ENCODE results near the gene MCF2L. TPM values are rescaled to one million over a fixed set of nuclear protein-coding genes. Genes with fewer than 3 reads are reported as not detected.

The MCF2L gene
- total and polyA plus RNA-seq, 9 of the 15 experiments (the other 6 are each of a cell fraction or from before 2014, with no cell fraction given) = 0.05 to 0.25 (median 0.18) TPM; not detected in 5

- ChIA-PET CTCF (ENCODE audit: low intra/inter-chr PET ratio) (no interaction called here), POLR2A (no interaction called here)
- Histone ChIP-seq H3K9me3 (replicated peaks; ENCODE audit: control insufficient read depth, insufficient read depth, low read depth, low read length) (no peaks in the 10 kb centered on the region), H3K9me1 (ENCODE audit: control insufficient read depth, insufficient read depth, low read length) (no peaks in the 10 kb centered on the region), H3K36me3 (ENCODE audit: control insufficient read depth, insufficient read depth, low read length) (no peaks in the 10 kb centered on the region), H3K79me2 (ENCODE audit: control insufficient read depth, insufficient read depth, low read length) (no peaks in the 10 kb centered on the region), H2AFZ (ENCODE audit: low read depth, low read length) (no peak overlapping the region), H3K27me3 (ENCODE audit: control insufficient read depth in 2 of 2, insufficient read depth in 2 of 2, low read length in 2 of 2) (peaks cover 22 to 60% of the 10 kb centered on the region in 2 experiments), H3K4me3 (no peak overlapping the region), H3K4me2 (ENCODE audit: insufficient read depth, low read length) (no peak overlapping the region), H3K4me1 (replicated peaks in 1 of 2; ENCODE audit: control insufficient read depth in 2 of 2, insufficient read depth in 2 of 2, low read length in 2 of 2) (no peaks in the 10 kb centered on the region; a peak in 1 of 5 replicates), H4K20me1 (replicated peaks; ENCODE audit: control insufficient read depth, insufficient read depth, low read length) (no peaks in the 10 kb centered on the region; the same call in 1 of the 2 replicates), H3K9ac (ENCODE audit: insufficient read depth in 1 of 2, low read depth in 2 of 2, low read length in 2 of 2) (no peak overlapping the region), H3K27ac (ENCODE audit: extremely low read depth, low read depth, low read length) (no peak overlapping the region)
- FAIRE-seq (no peak), DNase-seq (ENCODE audit: extremely low read depth in 1 of 4, low spot score in 3 of 4) (no peak), ATAC-seq (no peak)
- WGBS (ENCODE audit: insufficient coverage, low coverage, missing lambda C conversion rate) = 0% methylated on average over 8 of the region's 8 CpGs
- in situ Hi-C loops (cut with MboI) (no loop called here), intact Hi-C loops (cut with micrococcal nuclease) (no loop called here)
- BruUV-seq (replicated peaks) = no TSS peak
- no peak for TF ChIP-seq CTBP1 (IDR thresholded peaks at IDR 0.05; ENCODE audit: borderline replicate concordance)
- TF ChIP-seq, protein P1, sequence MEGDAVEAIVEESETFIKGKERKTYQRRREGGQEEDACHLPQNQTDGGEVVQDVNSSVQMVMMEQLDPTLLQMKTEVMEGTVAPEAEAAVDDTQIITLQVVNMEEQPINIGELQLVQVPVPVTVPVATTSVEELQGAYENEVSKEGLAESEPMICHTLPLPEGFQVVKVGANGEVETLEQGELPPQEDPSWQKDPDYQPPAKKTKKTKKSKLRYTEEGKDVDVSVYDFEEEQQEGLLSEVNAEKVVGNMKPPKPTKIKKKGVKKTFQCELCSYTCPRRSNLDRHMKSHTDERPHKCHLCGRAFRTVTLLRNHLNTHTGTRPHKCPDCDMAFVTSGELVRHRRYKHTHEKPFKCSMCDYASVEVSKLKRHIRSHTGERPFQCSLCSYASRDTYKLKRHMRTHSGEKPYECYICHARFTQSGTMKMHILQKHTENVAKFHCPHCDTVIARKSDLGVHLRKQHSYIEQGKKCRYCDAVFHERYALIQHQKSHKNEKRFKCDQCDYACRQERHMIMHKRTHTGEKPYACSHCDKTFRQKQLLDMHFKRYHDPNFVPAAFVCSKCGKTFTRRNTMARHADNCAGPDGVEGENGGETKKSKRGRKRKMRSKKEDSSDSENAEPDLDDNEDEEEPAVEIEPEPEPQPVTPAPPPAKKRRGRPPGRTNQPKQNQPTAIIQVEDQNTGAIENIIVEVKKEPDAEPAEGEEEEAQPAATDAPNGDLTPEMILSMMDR (IDR thresholded peaks at IDR 0.05 in 2 of 3, conservative IDR thresholded peaks at IDR 0.05 in 1 of 3; ENCODE audit: insufficient read depth in 2 of 3, low read depth in 1 of 3, low read length in 3 of 3) = no peak
- TF ChIP-seq PRPF4 (IDR thresholded peaks at IDR 0.05; ENCODE audit: insufficient read depth, low read depth, low read length, poor library complexity, severe bottlenecking) = no peak
- TF ChIP-seq BRD4 (IDR thresholded peaks at IDR 0.05) = no peak
- TF ChIP-seq ZSCAN29 (IDR thresholded peaks at IDR 0.05) = no peak
- TF ChIP-seq VEZF1 (CRISPR knock-in tag; IDR thresholded peaks at IDR 0.05) = no peak
- TF ChIP-seq MYBL2 (IDR thresholded peaks at IDR 0.05; ENCODE audit: low read depth) = no peak
- no peak for TF ChIP-seq MYBL2 (CRISPR knock-in tag; IDR thresholded peaks at IDR 0.05; ENCODE audit: borderline replicate concordance)
- TF ChIP-seq ELK1 (CRISPR knock-in tag; IDR thresholded peaks at IDR 0.05) = no peak
- TF ChIP-seq NR4A1 (CRISPR knock-in tag; IDR thresholded peaks at IDR 0.05) = no peak
- TF ChIP-seq NR4A1 (tag; IDR thresholded peaks at IDR 0.05) = no peak
- TF ChIP-seq TSC22D4 (tag; IDR thresholded peaks at IDR 0.05) = no peak
- TF ChIP-seq MEIS2 (IDR thresholded peaks at IDR 0.05; ENCODE audit: partially characterized antibody) = no peak
- no peak for TF ChIP-seq ARID1B (IDR thresholded peaks at IDR 0.05)
- TF ChIP-seq FOXP1 (CRISPR knock-in tag; IDR thresholded peaks at IDR 0.05) = no peak
- TF ChIP-seq SAP30 (IDR thresholded peaks at IDR 0.05; ENCODE audit: borderline replicate concordance, insufficient read depth, low read depth, low read length, poor library complexity, severe bottlenecking) = no peak
- TF ChIP-seq ZZZ3 (IDR thresholded peaks at IDR 0.05) = no peak
- TF ChIP-seq SREBF1 (IDR thresholded peaks at IDR 0.05; ENCODE audit: borderline replicate concordance, low read depth, low read length) = no peak
- TF ChIP-seq NCOA1 (IDR thresholded peaks at IDR 0.05; ENCODE audit: low read depth) = no peak
Observed at GRCh38 chr13:113040031-113040430, 71.0 kb downstream of the MCF2L start.

Measured in K562 (cell line).